GM18951 (cell line): ENCODE measurements around the gene ABHD14A.
A peak's percentile ranks its signal among the peaks of the same experiment; 100 is the strongest.

Source experiments
- POLR2A ChIP-seq: IDR thresholded peaks from 4 replicates; pipeline ENCODE4 v1.6.1; 2011; ENCODE audit warnings: mild to moderate bottlenecking; ENCODE audit not compliant: insufficient read length, insufficient read depth; ENCODE audit errors: extremely low read depth
- in situ Hi-C: fragments of 300-500 bp; cut with MboI; formaldehyde crosslinking; loops from one replicate; pipeline ENCODE4 v1.12.0; 2022; ENCODE audit warnings: low sequenced_read_pairs, mixed read lengths, inconsistent platforms; ENCODE audit not compliant: unreplicated experiment

The ABHD14A gene

GRCh38 chr3:52020796-52021195 lies 45.9 kb downstream of the ABHD14A start:
- TF ChIP-seq POLR2A, result no peak
- in situ Hi-C loops, result no loop called here

GRCh38 chr3:52021489-52022268 lies 46.8 kb downstream of the ABHD14A start:
- in situ Hi-C loops, result no loop called here
- no peak for TF ChIP-seq POLR2A

- no peak for TF ChIP-seq POLR2A
- in situ Hi-C loops, result no loop called here
Observed at GRCh38 chr3:52022323-52023100, 47.6 kb downstream of the ABHD14A start.

- no peak for TF ChIP-seq POLR2A
- in situ Hi-C loops, result no loop called here
Observed at GRCh38 chr3:52023101-52023770, 48.4 kb downstream of the ABHD14A start.

GRCh38 chr3:52023860-52024764 lies 49.2 kb downstream of the ABHD14A start:
- in situ Hi-C loops, result no loop called here
- TF ChIP-seq POLR2A, result peak; percentile 26

GRCh38 chr3:52024765-52025452 lies 50.0 kb downstream of the ABHD14A start:
- in situ Hi-C loops, result no loop called here
- no peak for TF ChIP-seq POLR2A

GRCh38 chr3:52025453-52025852 lies 50.6 kb downstream of the ABHD14A start:
- in situ Hi-C loops, result no loop called here
- TF ChIP-seq POLR2A, result no peak

GRCh38 chr3:52026041-52026440 lies 51.2 kb downstream of the ABHD14A start:
- no peak for TF ChIP-seq POLR2A

GRCh38 chr3:52028572-52028971 lies 53.7 kb downstream of the ABHD14A start:
- TF ChIP-seq POLR2A, result no peak
- in situ Hi-C loops, result no loop called here

More at GRCh38 chr3:52026041-52026440, 51.2 kb downstream of the ABHD14A start:
- in situ Hi-C loops, result no loop called here

- in situ Hi-C loops, result no loop called here
- no peak for TF ChIP-seq POLR2A
Observed at GRCh38 chr3:52029053-52029452, 54.2 kb downstream of the ABHD14A start.

- no peak for TF ChIP-seq POLR2A
- in situ Hi-C loops, result no loop called here
Observed at GRCh38 chr3:52029535-52029934, 54.7 kb downstream of the ABHD14A start.
